Stimulated activated naive B cell treated with anti-CD40 and anti-IgM and Interleukin-4, amounts not matched to agents 10 μg/mL and 1 μg/mL and 100 μg/mL, for 72 hours (primary cell): ENCODE results near the gene GPR137.
A peak's percentile ranks its signal among the peaks of the same experiment; 100 is the strongest.

Source experiments
- ATAC-seq, 2 donors: fragments of 150-1000 bp; cut with Tn5 transposase; replicated peaks; 2 replicates each; pipeline ENCODE4 v1.10.0; 2021; ENCODE audit warnings: moderate library complexity in 1 of 2
- DNase-seq: peaks from one replicate; pipeline ENCODE4 v3.0.0; 2021
- H3K27ac Mint-ChIP-seq: one replicate; pipeline ENCODE4 v1.8.0; 2022; ENCODE audit warnings: mild to moderate bottlenecking, mixed read lengths
- H3K27me3 Mint-ChIP-seq, 2 donors: one replicate each; pipeline ENCODE4 v1.8.0; 2022; ENCODE audit warnings: mixed read lengths in 2 of 2
- H3K36me3 Mint-ChIP-seq, 2 donors: one replicate each; pipeline ENCODE4 v1.8.0; 2022; ENCODE audit warnings: mixed read lengths in 2 of 2, mild to moderate bottlenecking in 1 of 2
- H3K4me1 Mint-ChIP-seq, 2 donors: one replicate each; pipeline ENCODE4 v1.8.0; 2022; ENCODE audit warnings: mixed read lengths in 2 of 2, mild to moderate bottlenecking in 1 of 2
- H3K4me3 Mint-ChIP-seq, 2 donors: one replicate each; pipeline ENCODE4 v1.8.0; 2022; ENCODE audit warnings: mild to moderate bottlenecking in 2 of 2, mixed read lengths in 2 of 2, moderate library complexity in 1 of 2
- H3K9me3 Mint-ChIP-seq, 2 donors: one replicate each; pipeline ENCODE4 v1.8.0; 2022; ENCODE audit warnings: mixed read lengths in 2 of 2, mild to moderate bottlenecking in 1 of 2

GPR137 gene

DNA sequence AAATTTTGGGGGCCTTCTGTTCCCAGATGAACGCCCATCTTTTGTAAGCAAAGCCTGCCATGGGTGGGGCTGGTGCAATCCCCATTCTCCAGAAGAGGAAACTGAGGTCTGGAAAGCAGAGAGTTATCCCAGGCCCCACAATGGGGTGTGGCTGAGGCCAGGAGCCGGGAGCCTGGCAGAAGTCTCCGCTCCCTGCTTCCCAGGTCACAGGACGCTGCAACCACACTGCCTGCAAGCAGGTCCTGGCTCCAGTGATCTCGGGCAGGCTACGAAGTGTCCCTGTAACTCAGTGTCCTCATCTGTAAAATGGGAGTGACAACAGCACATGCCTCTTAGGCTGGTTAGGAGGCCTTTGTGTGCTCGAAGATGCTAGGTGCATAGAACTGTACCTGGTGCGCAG lies 32.6 kb upstream of the GPR137 start:
- H3K4me3 Mint-ChIP-seq = no peak overlapping the region

DNA sequence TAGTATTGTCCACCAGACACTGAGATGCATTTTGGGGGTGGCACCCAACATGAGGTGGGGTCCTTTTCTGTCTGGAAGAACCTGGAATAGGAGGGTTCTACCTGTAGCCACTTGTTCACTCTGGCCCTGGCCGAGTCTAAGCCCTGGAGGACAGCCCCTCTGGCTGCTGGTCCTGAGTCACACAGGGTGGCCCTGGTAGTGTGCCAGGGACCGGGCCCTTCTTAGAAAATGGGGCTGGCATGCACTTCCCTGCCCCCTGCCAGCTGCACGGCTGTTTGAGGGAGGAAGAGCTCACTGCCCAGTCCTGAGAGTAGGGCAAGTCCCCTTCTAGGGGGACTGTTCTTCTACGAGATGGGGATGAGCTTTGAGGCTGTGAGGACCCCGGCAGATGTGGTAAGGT lies 32.2 kb upstream of the GPR137 start:
- no peak overlapping the region for H3K4me3 Mint-ChIP-seq
- no peak for ATAC-seq
- peaks cover 16 to 41% of the 10 kb centered on the region in 2 donors for H3K4me1 Mint-ChIP-seq
- H3K27ac Mint-ChIP-seq = peak overlapping the region; percentile 14
- no peaks in the 10 kb centered on the region for H3K27me3 Mint-ChIP-seq
- peaks cover 15 to 19% of the 10 kb centered on the region in 2 donors for H3K36me3 Mint-ChIP-seq
- no peak for DNase-seq
- H3K9me3 Mint-ChIP-seq = no peaks in the 10 kb centered on the region

More for the DNA sequence above, 32.6 kb upstream of the GPR137 start:
- H3K27me3 Mint-ChIP-seq = no peaks in the 10 kb centered on the region
- H3K36me3 Mint-ChIP-seq = peaks cover 11 to 17% of the 10 kb centered on the region in 2 donors
- no peak for DNase-seq
- H3K27ac Mint-ChIP-seq = peak overlapping the region; percentile 14
- H3K9me3 Mint-ChIP-seq = no peaks in the 10 kb centered on the region
- peaks cover 16 to 41% of the 10 kb centered on the region in 2 donors for H3K4me1 Mint-ChIP-seq
- no peak for ATAC-seq

GRCh38 chr11:64254326-64254725 lies 31.3 kb upstream of the GPR137 start:
- Mint-ChIP-seq H3K27me3 (no peaks in the 10 kb centered on the region), H3K27ac (no peak overlapping the region), H3K36me3 (peaks cover 19 to 25% of the 10 kb centered on the region in 2 donors), H3K4me1 (peaks cover 18 to 38% of the 10 kb centered on the region in 2 donors), H3K9me3 (no peaks in the 10 kb centered on the region), H3K4me3 (no peak overlapping the region)
- ATAC-seq = no peak
- no peak for DNase-seq

DNA sequence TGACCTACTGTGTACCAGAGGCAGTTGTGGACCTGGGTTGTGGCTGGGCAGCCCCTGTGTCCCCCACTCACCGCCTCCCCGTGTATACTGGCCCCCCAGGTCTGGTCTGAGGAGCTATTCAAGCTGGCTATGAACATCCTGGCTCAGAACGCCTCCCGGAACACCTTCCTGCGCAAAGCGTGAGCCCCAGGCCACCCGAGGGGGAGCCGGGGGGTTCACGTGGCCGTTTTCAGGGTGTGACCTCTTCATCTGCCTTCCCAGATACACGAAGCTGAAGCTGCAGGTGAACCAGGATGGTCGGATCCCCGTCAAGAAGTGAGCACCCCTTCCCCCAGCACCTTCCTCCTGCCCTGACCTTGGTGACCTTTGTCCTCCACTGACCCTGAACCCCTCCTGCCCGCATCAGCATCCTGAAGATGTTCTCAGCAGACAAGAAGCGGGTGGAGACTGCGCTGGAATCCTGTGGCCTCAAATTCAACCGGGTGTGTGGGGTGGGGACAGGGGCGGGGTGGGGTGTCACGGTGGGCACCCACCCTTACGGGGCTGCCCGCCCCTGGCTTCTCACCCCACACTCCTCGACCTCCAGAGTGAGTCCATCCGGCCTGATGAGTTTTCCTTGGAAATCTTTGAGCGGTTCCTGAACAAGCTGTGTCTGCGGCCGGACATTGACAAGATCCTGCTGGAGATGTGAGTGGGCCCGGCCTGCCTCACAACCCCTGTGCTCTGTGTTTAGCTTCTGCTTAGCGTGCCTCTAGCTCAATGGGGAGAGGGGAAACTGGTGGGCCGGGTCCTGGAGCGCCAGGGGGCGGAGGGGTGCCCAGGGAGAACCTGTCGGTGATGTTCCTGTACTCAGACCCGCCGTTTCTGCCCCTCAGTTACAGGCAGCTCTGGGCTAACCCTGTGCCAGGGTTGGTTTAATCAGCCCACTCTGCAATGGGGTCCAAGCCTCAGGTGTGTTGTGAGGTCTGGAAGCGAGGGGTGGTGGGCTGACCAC lies 30.2 kb upstream of the GPR137 start:
- H3K27ac Mint-ChIP-seq = no peak overlapping the region
- H3K4me3 Mint-ChIP-seq = no peak overlapping the region
- H3K4me1 Mint-ChIP-seq = peaks cover 28 to 45% of the 10 kb centered on the region in 2 donors
- H3K36me3 Mint-ChIP-seq = peaks cover 29 to 36% of the 10 kb centered on the region in 2 donors
- DNase-seq (no peak), ATAC-seq (no peak)
- H3K9me3 Mint-ChIP-seq = no peaks in the 10 kb centered on the region
- no peaks in the 10 kb centered on the region for H3K27me3 Mint-ChIP-seq

GRCh38 chr11:64256300-64256699 lies 29.3 kb upstream of the GPR137 start:
- H3K4me1 Mint-ChIP-seq = peaks cover 26 to 37% of the 10 kb centered on the region in 2 donors
- DNase-seq = no peak
- no peak overlapping the region for H3K27ac Mint-ChIP-seq
- H3K36me3 Mint-ChIP-seq = peaks cover 29 to 41% of the 10 kb centered on the region in 2 donors
- no peak for ATAC-seq
- no peaks in the 10 kb centered on the region for H3K27me3 Mint-ChIP-seq
- no peak overlapping the region for H3K4me3 Mint-ChIP-seq
- no peaks in the 10 kb centered on the region for H3K9me3 Mint-ChIP-seq

- H3K36me3 Mint-ChIP-seq = peaks cover 33 to 59% of the 10 kb centered on the region in 2 donors
Observed at GRCh38 chr11:64258356-64258755, 27.3 kb upstream of the GPR137 start.

DNA sequence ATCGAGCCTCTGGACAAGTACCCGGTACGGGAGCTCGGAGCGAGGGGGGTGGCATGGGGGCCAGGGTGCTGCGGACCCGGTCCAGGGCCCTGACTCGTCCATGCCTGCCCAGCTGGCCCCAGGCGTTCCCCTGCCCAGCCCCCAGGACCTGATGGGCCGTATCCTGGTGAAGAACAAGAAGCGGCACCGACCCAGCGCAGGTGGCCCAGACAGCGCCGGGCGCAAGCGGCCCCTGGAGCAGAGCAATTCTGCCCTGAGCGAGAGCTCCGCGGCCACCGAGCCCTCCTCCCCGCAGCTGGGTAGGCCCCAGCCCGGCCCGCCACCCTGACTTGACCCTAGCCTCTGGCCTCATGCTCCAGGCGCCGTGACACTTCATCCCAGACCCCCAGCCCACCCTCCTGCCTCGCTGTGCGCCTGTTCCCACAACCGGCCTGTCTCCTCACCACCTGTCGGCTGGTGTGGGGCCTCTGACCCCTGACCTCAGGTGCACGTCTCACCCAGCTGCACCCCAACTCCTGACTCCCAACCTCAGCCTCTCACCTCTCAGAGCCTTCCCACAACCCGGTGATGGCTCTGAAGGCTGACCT lies 26.6 kb upstream of the GPR137 start:
- Mint-ChIP-seq H3K27ac (no peak overlapping the region), H3K9me3 (no peaks in the 10 kb centered on the region), H3K4me1 (peaks cover 13 to 17% of the 10 kb centered on the region in 2 donors), H3K36me3 (peaks cover 35 to 61% of the 10 kb centered on the region in 2 donors), H3K27me3 (no peaks in the 10 kb centered on the region), H3K4me3 (peak overlapping the region in 1 of 2 donors; percentile 40)
- DNase-seq (no peak), ATAC-seq (no peak)

More at GRCh38 chr11:64258356-64258755, 27.3 kb upstream of the GPR137 start:
- no peak overlapping the region for H3K4me3 Mint-ChIP-seq
- H3K4me1 Mint-ChIP-seq = peaks cover 18 to 24% of the 10 kb centered on the region in 2 donors
- no peak for ATAC-seq
- H3K27me3 Mint-ChIP-seq = no peaks in the 10 kb centered on the region
- H3K27ac Mint-ChIP-seq = no peak overlapping the region
- DNase-seq = no peak
- H3K9me3 Mint-ChIP-seq = no peaks in the 10 kb centered on the region

- peak overlapping the region; percentile 22 to 40 for H3K4me3 Mint-ChIP-seq
- H3K36me3 Mint-ChIP-seq = peaks cover 37 to 63% of the 10 kb centered on the region in 2 donors
- no peaks in the 10 kb centered on the region for H3K9me3 Mint-ChIP-seq
- peaks cover 12 to 15% of the 10 kb centered on the region in 2 donors for H3K4me1 Mint-ChIP-seq
- peak overlapping the region; percentile 31 for H3K27ac Mint-ChIP-seq
- ATAC-seq = peak; percentile 69 to 76
- H3K27me3 Mint-ChIP-seq = no peaks in the 10 kb centered on the region
- no peak for DNase-seq
Observed at GRCh38 chr11:64259533-64260067, 26.0 kb upstream of the GPR137 start.

DNA sequence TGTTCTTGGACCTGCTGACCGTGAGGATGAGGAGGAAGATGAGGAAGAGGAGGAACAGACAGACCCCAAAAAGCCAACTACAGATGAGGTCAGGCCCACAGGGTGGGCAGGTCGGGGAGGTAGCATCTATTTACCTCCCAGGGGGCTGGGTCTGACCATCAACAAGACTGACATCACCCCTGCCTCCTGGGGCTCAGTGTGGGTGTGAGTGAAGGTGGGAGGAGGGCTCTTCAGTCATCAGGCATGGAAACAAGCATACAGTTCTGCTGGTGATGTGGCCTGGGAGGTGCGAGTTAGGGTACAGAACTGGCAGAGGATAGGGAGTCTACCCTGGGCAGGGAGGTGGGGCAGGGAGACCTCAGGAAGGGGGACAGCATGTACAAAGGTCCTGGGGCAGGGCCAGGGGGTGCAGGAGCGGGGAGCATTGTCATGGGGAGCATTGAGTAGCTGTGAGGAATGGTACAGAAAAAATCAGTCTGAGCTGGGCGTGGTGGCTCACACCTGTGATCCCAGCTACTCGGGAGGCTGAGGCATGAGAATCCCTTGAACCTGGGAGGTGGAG lies 25.4 kb upstream of the GPR137 start:
- peaks cover 12 to 16% of the 10 kb centered on the region in 2 donors for H3K4me1 Mint-ChIP-seq
- ATAC-seq (peak; percentile 68 to 74), DNase-seq (no peak)
- H3K27ac Mint-ChIP-seq = peak overlapping the region; percentile 31
- H3K36me3 Mint-ChIP-seq = peaks cover 38 to 63% of the 10 kb centered on the region in 2 donors
- H3K9me3 Mint-ChIP-seq = no peaks in the 10 kb centered on the region
- peak overlapping the region in 1 of 2 donors; percentile 22 for H3K4me3 Mint-ChIP-seq
- H3K27me3 Mint-ChIP-seq = no peaks in the 10 kb centered on the region

- ATAC-seq = no peak
Observed at GRCh38 chr11:64261556-64262080, 24.0 kb upstream of the GPR137 start.

GRCh38 chr11:64262271-64263002 lies 23.2 kb upstream of the GPR137 start:
- Mint-ChIP-seq H3K4me3 (no peak overlapping the region), H3K36me3 (peaks cover 46 to 69% of the 10 kb centered on the region in 2 donors), H3K9me3 (no peaks in the 10 kb centered on the region), H3K27me3 (no peaks in the 10 kb centered on the region), H3K4me1 (peaks cover 14 to 20% of the 10 kb centered on the region in 2 donors), H3K27ac (no peak overlapping the region)
- ATAC-seq (no peak), DNase-seq (no peak)

More at GRCh38 chr11:64261556-64262080, 24.0 kb upstream of the GPR137 start:
- H3K4me3 Mint-ChIP-seq = no peak overlapping the region
- peaks cover 43 to 68% of the 10 kb centered on the region in 2 donors for H3K36me3 Mint-ChIP-seq
- no peaks in the 10 kb centered on the region for H3K27me3 Mint-ChIP-seq
- peaks cover 14 to 20% of the 10 kb centered on the region in 2 donors for H3K4me1 Mint-ChIP-seq
- DNase-seq = no peak
- no peaks in the 10 kb centered on the region for H3K9me3 Mint-ChIP-seq
- peak overlapping the region; percentile 54 for H3K27ac Mint-ChIP-seq

DNA sequence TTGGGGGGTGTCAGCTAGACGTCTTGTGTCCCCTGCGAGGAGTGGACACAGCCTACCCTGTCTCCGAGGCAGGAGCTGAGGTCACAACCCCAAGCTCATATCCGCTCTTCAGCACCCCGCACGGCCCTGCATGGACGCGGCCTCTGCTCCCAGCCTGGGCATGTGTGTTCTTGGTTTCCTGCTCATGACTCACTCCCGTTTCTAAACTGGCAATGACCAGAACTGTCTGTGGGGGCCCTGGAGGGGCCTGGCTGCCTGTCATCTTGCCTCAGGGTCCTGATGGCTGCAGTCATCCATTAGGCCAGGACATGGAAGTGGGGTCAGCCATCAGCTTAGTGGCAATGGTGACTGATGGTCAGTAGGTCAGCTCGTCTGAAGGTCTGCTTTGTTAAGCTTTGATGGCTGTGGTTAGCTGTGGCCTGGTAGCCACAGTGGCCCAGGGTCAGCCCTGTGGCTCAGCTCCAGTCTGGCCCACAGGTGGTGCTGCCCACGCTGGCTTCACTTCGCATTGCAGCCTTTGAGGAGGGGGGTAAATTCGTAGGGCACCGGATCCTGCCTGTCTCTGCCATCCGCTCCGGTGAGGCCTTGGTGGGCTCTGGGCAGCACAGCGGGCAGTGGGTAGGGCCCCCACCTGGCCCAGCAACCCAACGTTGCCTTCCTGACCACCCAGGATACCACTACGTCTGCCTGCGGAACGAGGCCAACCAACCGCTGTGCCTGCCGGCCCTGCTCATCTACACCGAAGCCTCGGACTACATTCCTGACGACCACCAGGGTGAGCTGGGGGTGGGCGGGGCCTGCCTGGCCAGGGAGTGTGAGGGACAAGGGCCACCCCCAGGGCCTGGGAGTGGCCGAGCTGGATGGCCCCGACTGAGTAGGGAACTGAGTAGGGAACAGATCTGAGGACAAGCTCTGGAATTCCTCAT lies 22.4 kb upstream of the GPR137 start:
- peaks cover 18 to 27% of the 10 kb centered on the region in 2 donors for H3K4me1 Mint-ChIP-seq
- DNase-seq (no peak), ATAC-seq (no peak)
- H3K27ac Mint-ChIP-seq = no peak overlapping the region
- no peaks in the 10 kb centered on the region for H3K9me3 Mint-ChIP-seq
- no peaks in the 10 kb centered on the region for H3K27me3 Mint-ChIP-seq
- H3K4me3 Mint-ChIP-seq = no peak overlapping the region
- peaks cover 41 to 69% of the 10 kb centered on the region in 2 donors for H3K36me3 Mint-ChIP-seq
